ENCODE measurements around the gene SLC8A1. TPM values are rescaled to one million over a fixed set of nuclear protein-coding genes. Genes with fewer than 3 reads are reported as not detected.

The SLC8A1 gene
- total and polyA plus RNA-seq, 10 of the 15 experiments (the other 5 are each of a cell fraction or from before 2014, with no cell fraction given), result under 0.01 to 1.2 (median 0.01) TPM; not detected in 3

GRCh38 chr2:40243581-40244187 is 208.2 kb downstream of the SLC8A1 start (continued):
- no peak for TF ChIP-seq RCOR1 (conservative IDR thresholded peaks at IDR 0.05; ENCODE audit: low read depth, low read length)
- TF ChIP-seq MAX (IDR thresholded peaks at IDR 0.05; ENCODE audit: low read depth, low read length), result no peak

DNA sequence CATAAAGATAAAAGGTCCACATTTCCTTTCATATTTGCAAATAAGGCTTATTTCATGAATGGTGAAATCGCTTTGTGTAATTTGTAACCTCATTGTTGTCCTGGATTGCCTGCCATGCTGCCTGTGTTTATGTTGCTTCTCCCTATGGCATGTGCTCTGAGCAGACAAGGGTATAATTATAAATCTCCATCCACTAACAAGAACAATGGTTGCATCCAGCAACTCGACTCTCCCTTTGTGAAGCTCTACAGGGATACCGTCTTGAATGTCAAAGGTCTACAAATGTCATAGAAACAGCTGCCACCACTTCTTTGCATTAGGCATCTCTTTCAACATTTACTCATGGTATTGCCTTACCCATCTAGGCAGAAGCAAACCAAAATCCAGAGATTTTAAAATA is 209.6 kb downstream of the SLC8A1 start:
- Histone ChIP-seq H3K4me1 (ENCODE audit: control insufficient read depth, insufficient read depth, low read length) (no peaks in the 10 kb centered on the region), H3K27me3 (replicated peaks in 1 of 2; ENCODE audit: control insufficient read depth in 2 of 2, insufficient read depth in 2 of 2, low read length in 1 of 2) (no peaks in the 10 kb centered on the region), H3K36me3 (ENCODE audit: control insufficient read depth in 2 of 2, insufficient read depth in 2 of 2, low read length in 1 of 2) (no peaks in the 10 kb centered on the region), H4K20me1 (ENCODE audit: control insufficient read depth, insufficient read depth) (no peaks in the 10 kb centered on the region), H3K4me3 (no peak overlapping the region), H3K9me3 (replicated peaks; ENCODE audit: control insufficient read depth, insufficient read depth, low read length) (no peaks in the 10 kb centered on the region), H3K27ac (ENCODE audit: control insufficient read depth, insufficient read depth) (no peak overlapping the region), H3K79me2 (ENCODE audit: control insufficient read depth, insufficient read depth, low read length) (no peaks in the 10 kb centered on the region), H2AFZ (ENCODE audit: control insufficient read depth, low read depth, low read length) (no peak overlapping the region), H3K4me2 (ENCODE audit: control insufficient read depth, insufficient read depth) (no peak overlapping the region), H3K9ac (ENCODE audit: control insufficient read depth, insufficient read depth, low read length) (no peak overlapping the region)
- in situ Hi-C loops (cut with MboI) (no loop called here), intact Hi-C loops (cut with micrococcal nuclease; ENCODE audit: unreplicated experiment) (no loop called here)
- no peak for FAIRE-seq
- ATAC-seq, result no peak
- ChIA-PET POLR2A (no interaction called here), RAD21 (ENCODE audit: unreplicated experiment) (no interaction called here), SMC1A (ENCODE audit: uncharacterized antibody, unreplicated experiment) (interaction anchor here (0.7 kb wide), 1 partner anchor 1389 kb away, joined by 4 read pairs; no protein-coding TSS in a partner anchor), CTCF (no interaction called here)
- 42% methylated on average over 3 of the region's 3 CpGs for WGBS (ENCODE audit: insufficient coverage, insufficient replicate concordance, low lambda C conversion rate, missing lambda C conversion rate)
- no TSS peak for BruUV-seq (replicated peaks)
- DNase-seq (ENCODE audit: low read depth, low spot score), result no peak
- TF ChIP-seq ZNF592 (IDR thresholded peaks at IDR 0.05) (no peak), TBL1XR1 (IDR thresholded peaks at IDR 0.05; ENCODE audit: low read depth, low read length) (no peak), CBFB (IDR thresholded peaks at IDR 0.05; ENCODE audit: low read depth) (no peak), PBX3 (IDR thresholded peaks at IDR 0.05; ENCODE audit: insufficient replicate concordance, low read depth, low read length) (no peak), NFYA (IDR thresholded peaks at IDR 0.05; ENCODE audit: borderline replicate concordance, low read depth, low read length) (no peak), KAT2A (conservative IDR thresholded peaks at IDR 0.05; ENCODE audit: control insufficient read depth, low read depth, low read length) (no peak), TAF1 (IDR thresholded peaks at IDR 0.05; ENCODE audit: borderline replicate concordance, low read depth, low read length) (no peak)
- TF ChIP-seq, protein P1, sequence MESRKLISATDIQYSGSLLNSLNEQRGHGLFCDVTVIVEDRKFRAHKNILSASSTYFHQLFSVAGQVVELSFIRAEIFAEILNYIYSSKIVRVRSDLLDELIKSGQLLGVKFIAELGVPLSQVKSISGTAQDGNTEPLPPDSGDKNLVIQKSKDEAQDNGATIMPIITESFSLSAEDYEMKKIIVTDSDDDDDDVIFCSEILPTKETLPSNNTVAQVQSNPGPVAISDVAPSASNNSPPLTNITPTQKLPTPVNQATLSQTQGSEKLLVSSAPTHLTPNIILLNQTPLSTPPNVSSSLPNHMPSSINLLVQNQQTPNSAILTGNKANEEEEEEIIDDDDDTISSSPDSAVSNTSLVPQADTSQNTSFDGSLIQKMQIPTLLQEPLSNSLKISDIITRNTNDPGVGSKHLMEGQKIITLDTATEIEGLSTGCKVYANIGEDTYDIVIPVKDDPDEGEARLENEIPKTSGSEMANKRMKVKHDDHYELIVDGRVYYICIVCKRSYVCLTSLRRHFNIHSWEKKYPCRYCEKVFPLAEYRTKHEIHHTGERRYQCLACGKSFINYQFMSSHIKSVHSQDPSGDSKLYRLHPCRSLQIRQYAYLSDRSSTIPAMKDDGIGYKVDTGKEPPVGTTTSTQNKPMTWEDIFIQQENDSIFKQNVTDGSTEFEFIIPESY (IDR thresholded peaks at IDR 0.05), result no peak
- TF ChIP-seq, protein P2, sequence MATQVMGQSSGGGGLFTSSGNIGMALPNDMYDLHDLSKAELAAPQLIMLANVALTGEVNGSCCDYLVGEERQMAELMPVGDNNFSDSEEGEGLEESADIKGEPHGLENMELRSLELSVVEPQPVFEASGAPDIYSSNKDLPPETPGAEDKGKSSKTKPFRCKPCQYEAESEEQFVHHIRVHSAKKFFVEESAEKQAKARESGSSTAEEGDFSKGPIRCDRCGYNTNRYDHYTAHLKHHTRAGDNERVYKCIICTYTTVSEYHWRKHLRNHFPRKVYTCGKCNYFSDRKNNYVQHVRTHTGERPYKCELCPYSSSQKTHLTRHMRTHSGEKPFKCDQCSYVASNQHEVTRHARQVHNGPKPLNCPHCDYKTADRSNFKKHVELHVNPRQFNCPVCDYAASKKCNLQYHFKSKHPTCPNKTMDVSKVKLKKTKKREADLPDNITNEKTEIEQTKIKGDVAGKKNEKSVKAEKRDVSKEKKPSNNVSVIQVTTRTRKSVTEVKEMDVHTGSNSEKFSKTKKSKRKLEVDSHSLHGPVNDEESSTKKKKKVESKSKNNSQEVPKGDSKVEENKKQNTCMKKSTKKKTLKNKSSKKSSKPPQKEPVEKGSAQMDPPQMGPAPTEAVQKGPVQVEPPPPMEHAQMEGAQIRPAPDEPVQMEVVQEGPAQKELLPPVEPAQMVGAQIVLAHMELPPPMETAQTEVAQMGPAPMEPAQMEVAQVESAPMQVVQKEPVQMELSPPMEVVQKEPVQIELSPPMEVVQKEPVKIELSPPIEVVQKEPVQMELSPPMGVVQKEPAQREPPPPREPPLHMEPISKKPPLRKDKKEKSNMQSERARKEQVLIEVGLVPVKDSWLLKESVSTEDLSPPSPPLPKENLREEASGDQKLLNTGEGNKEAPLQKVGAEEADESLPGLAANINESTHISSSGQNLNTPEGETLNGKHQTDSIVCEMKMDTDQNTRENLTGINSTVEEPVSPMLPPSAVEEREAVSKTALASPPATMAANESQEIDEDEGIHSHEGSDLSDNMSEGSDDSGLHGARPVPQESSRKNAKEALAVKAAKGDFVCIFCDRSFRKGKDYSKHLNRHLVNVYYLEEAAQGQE (IDR thresholded peaks at IDR 0.05; ENCODE audit: low read depth, low read length), result no peak

Measured in GM12878 (cell line).